Gastrocnemius medialis (tissue), 4 donors: ENCODE data around the gene CRYBG1.

Source experiments
- CTCF ChIP-seq, 5 experiments: fragments of 450-650 bp in 3 of 5; fragments of 200-600 bp in 2 of 5; sonication (generic) in 2 of 5; IDR thresholded peaks in 4 of 5; conservative IDR thresholded peaks in 1 of 5; 1 replicate in 4 of 5; 2 replicates in 1 of 5; pipeline ENCODE4 v1.5.1; 2016 to 2019; ENCODE audit warnings: antibody characterized with exemption in 5 of 5, mild to moderate bottlenecking in 3 of 5, moderate library complexity in 3 of 5
- POLR2A ChIP-seq, 2 donors: fragments of 450-650 bp; IDR thresholded peaks; one replicate each; pipeline ENCODE4 v1.6.1; 2017; ENCODE audit warnings: antibody characterized with exemption in 2 of 2, mild to moderate bottlenecking in 2 of 2, moderate library complexity in 2 of 2

GRCh38 chr6:106473812-106474211 is 113.3 kb downstream of the CRYBG1 start:
- TF ChIP-seq CTCF (IDR thresholded peaks at IDR 0.05 in 4 of 5, conservative IDR thresholded peaks at IDR 0.05 in 1 of 5) (no peak), POLR2A (IDR thresholded peaks at IDR 0.05) (no peak)
